ENCODE results near the gene NAA80.
A peak's percentile ranks its signal among the peaks of the same experiment; 100 is the strongest.
"Not testable (repeated sequence)": the region's sequence is repeated elsewhere in the genome, so short reads cannot be mapped to it uniquely, and the experiment has no call there.

The NAA80 gene

DNA sequence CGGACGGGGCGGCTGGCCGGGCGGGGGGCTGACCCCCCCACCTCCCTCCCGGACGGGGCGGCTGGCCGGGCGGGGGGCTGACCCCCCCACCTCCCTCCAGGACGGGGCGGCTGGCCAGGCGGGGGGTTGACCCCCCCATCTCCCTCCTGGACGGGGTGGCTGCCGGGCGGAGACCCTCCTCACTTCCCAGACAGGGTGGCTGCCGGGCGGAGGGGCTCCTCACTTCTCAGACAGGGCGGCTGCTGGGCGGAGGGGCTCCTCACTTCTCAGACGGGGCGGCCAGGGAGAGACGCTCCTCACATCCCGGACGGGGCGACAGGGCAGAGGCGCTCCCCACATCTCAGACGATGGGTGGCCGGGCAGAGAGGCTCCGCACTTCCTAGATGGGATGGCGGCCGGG lies 12.8 kb upstream of the NAA80 start:
- not testable (repeated sequence) for DNase-seq

DNA sequence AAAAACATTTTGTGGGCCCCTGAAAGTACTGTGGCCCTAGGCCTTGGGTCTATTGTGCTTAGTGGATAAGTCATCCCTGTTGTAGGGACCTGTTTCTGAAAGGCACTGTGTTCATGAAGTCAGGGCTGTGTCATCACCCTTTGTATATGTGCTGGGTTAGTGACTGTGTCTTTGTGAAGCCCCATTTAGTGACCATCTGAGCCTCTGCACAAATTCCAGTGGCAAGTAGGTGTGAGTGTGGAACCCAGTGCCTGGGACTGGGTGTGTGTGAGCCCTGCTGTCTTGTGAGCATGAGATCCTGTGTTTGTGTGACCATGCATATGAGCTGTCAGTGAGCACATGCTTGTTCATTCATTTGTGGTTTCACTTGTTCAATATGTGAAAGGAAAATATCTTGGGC lies 5.4 kb upstream of the NAA80 start:
- no peak for DNase-seq

DNA sequence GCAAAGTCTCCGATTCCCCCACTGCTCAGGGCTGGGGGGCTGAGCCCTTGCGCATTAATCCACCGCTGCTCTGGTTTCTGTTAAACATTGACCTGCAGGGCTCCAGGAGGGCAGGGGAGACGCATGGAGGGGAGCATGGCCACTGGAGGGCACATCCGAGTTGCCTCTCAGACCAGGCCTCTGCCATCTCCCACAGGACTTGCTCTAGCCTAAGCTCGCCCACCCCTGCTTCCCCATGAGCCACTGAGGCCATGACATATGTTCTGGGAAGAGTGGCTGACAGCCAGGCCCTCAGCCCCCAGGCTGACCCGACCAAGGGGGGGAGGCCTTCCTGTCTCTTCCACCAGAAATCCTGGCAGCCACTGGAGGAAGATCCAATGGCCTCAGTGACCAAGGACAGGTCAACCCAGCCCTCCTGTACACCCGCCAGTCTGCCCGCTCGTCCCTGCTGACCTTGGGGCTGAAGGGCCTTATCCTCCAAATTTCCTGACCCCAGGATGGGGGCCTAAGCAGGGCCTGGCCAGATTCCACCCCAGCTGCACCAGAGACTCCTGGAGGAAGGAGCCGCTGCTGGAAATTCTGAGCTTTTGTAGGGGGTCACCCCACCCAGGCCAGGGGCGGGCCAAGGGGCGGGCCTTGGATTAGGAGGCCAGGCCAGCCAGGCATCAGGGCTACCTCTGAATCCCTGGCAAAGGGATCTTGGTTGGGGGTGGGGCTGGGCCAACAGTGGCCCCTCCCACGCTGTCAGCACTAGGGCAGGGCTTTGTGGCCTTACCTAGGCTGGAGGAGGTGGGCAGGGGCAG lies 4.0 kb upstream of the NAA80 start, which contains the start of gene HYAL1:
Gene HYAL1 (minus strand): TSS at position 562 of the 803 bp plus-strand sequence. CDS start 618 bp downstream, outside the sequence.
- no peak for DNase-seq

DNA sequence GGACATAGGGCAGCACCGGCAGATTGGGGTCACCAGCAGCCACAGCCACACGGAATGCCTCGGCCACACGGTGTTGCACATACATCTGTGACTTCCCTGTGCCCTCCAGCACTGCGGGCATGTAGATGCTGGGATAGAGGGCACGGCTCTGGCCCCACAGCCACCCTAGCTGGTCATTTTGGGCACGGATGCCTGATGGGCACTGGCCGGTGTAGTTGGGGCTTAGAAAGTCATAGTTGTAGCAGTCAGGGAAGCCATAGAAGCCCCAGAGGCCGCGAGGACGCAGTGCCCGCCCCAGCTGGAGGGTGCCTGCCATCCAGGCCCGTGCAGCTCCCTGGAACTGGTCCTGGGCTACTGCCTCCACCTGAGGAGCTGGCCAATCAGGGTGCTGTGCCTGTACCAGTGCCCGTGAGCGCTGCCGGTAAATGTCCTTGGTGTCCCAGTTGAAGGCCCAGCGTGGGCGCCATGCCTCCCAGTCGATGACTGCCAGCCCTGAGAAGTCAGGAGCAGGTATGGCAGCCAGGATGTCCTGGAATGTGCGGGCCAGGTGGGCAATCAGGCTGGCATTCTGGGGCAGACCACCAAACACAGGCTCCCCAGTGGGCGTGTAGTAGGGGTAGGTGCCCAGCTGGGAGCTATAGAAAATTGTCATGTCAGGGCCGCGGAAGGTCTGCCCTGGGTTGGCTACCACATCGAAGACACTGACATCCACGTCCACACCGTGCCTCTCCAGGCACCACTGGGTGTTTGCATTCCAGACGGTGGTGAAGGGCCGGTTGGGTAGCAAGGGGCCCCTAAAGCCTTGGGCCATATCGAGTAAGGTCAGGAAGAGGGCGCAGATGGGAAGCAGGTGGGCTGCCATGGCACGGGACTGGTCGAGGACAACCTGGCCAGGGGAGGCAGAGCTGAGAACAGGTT lies 3.1 kb upstream of the NAA80 start:
- no peak for DNase-seq

DNA sequence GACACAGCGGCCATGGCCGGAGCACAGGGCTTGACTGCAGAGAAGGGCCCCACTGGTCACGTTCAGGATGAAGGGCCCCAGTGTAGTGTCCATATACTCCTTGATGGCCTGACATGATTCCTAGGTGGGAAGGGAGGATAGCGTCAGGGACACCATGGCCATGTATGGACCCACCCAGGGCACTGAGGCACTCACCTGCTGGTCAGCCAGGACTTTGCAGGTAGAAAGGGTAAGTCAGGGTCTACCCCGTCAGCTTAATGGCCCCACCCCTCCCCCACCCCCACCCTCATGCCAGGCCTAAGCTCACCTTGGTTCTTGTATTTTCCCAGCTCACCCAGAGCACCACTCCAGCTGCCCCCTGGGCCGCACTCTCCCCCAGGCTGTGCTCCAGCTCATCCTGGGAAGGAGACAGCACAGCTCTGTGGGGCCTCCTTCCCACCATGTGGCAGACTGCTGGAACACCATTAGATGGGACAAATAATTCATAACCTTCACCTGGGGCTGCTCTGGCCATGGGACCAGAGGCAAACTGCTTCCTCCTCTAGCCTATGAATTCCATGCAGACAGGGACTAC lies 1.6 kb upstream of the NAA80 start:
- DNase-seq: no peak

DNA sequence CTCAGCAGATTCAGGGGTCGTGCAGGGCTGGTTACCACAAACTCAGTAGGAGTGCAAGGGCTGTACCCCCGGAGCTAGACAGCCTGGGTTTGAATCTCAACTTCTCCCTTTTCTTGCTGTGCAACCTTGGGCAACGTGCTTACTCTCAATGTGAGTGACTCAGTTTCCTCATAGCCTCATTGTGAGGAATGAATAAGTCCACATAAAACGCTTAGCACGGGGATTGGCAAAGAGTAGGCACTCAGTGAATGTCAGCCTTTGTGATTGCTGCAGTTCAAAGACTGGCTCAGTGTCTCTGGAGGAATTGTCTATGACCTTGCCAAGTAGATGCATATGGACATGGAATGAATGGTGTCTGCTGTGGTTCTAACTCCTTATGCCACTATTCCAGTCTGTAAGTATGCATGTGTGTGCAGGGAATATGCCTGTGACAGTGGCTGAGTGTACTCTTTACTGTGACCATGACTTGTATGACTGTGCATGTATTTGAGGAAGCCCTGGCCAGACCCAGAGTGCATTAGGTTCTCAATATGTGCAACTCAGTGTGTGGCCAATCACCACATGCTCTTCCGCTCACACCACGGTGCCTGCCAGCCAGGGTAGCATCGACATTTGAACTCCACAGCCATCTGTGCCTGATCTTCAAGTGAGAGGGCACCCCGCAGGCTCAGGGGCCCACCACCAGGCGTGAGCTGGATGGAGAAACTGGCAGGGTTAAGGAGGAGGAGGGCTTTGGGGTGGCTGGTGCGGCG lies 900 bp upstream of the NAA80 start:
- DNase-seq: no peak

DNA sequence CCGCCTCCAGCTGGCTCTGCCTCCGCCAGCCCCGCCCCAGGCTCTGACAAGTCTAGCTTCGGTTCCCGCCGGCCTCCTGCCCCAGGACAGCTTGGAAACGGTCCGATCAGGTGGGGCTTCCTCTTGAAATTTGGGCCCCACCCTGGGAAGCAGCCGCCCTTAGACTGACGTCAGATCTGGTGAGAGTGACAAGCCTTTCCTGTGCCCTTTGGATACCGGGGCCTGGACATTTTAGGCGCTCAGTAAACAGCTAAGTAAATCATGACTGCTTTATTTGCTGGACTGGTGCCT lies 378 bp upstream of the NAA80 start:
- DNase-seq: no peak

DNA sequence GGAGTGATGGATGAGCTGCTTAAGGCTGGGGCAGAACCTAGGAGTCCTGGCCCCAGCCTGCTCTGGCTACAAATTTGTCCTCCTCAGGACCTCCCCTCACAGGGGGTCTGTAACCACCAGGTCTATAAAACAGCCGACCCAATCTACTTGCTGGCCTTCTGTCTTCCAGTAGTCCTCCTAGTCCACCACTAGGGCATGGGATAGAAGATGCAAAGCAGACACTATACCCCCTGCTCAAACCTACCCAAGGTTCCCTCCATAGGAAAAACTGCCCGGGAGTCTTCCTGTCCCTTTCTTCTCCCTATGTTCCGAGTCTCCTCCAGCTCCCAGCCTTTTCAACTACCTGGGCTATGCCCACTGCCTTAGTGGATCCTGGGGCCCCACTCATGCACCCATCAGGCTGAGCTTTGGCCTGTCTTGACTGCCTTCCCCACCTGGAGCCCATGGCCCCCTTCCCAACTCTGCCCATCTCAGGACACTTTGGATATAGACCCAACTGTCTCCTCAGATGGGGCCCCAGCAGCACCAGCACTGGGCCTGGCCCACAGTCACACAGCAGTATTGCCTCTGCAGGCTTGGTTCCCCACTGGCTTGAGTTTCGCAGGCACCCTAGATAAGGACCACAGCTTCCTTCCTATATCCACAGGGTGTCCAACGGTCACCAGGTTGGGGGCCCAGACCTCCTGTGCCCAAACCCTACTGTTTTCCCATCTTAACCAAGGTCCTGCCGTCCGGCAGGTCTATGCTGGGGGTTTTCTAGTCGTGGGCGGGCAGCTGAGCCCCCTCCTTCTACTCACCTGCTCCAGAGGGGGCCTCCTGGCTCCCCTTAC lies 1.1 kb downstream of the NAA80 start:
- DNase-seq: no peak

DNA sequence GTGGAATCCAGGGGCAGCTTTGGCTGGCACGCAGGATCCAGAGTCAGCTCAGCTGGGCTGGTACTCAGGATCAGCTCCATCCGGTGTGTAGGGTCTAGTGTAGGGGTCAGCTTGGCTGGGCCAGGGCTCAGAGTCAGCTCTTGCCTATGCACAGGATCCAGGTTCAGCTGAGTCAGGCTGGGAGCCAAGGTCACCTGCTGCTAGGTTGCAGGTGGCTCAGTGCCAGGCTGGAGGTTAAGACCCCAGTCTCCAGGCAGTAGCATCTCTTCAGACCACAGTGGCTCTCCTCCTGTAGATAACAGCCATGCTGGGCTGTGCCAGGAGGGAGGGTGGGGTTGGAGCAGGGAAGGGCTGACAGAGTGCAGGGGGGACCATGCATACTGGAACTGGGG lies 1.8 kb downstream of the NAA80 start:
- no peak for DNase-seq

DNA sequence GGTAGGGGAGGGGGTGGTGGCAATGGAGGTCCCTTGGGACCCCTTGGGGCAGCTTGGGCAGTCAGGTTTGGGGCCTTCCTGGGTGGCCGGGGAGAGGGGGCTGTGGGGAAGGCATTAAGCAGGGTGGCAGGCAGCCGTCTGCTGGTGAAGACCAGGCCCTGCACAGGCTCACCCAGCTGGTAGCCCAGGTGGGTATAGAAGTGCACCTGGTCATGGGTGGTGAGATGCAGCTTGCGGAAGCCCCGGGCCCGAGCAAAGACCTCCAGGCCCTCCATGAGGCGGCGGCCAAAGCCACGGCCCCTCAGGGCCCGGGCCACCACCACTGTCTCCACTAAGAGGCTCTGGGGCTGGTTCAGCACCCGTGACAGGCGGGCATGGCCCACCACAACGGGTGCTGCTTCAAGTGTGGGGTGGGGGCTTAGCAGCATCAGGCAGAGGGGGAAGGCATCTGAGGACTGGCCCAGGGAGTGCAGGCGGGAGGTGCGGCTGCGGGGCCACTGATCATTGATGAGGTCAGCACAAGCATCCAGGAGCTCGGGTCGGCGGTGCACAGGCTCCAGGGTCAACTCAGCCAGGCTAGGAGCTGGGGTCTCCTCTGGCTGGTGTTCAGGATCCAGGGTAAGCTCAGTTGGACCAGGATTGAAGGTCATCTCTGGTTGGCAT lies 2.4 kb downstream of the NAA80 start:
- DNase-seq: no peak

DNA sequence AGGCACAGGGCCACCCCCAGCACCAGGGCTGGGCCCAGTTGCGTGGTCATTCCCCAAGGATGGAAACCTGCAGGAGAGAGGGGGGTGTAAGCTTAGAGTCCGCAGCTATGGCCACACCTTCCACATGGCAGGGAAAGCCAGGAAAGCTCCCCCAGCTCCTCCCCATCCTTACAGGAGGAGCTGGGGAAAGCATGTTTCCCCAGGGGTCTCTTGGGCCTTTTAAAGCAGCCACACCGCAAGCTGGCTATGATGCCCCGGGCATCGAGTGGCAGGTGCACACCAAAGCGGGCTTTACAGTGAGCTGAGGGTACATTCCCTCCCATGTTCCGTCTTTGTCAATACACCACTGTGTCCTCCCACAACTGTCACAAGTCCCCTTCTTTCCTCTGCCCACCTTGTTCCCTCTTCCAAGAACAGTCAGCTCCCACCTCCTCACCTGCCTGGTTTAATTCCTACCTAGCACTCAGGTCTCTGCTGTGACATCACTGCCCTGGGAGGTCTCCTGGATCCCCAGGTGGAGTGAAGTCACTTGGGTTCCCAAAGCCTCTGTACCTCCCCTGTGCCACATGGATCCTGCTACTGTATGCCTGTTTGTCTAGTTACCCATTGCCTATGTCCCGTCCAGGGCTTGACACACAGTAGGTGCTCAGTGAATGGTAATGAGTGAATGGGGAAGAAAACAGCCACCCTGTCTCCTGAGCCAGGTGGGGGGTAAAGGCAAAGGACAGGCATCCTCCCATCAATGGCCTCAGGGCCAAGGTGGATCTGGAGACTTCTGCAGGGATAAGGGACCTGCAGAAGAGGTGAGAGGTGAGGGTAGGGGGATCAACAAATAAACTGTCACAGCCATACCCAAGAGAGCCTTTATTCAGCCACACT lies 3.4 kb downstream of the NAA80 start:
- no peak for DNase-seq

DNA sequence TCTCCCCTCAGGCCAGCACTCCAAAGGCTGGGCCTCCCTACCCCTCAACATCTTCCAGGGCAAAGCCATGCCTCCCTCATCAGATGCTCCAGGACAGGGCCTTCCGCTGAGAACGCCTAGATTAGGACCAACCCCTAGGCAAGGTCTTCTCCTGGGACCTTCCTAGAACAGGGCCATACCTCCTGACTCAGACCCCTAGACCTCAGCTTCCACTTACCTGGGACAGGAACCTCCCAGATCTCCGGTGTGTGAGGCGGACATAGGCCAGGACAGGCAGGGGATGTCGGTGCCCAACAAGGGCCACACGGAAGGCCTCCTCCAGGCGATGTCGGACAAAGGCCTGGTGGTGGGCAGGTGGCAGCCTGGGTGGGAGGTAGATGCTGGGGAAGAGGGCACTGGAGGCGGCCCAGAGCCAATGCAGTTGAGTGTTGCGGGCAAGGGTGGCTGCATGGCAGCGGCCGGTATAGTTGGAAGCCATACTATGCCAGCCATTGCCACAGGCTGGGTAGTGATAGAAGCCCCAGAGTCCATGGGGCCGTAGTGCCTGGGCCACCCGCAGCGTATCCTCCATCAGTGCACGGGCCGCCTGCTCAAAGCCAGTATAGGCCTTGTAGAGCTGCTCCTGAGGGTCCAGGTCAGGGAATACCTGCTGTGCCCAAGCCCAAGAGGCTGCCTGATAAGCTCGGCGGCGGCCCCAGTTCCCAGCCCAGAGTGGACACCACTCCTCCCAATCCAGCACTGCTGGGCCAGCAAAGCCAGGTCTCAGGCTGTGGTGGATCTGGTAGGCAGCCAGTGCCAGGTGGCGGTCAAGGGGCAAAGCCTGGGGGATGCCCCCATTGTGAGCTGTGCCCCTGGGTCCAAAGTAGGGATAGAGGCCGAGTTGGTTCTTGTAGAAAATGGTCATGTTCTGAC lies 4.5 kb downstream of the NAA80 start:
- DNase-seq: no peak

DNA sequence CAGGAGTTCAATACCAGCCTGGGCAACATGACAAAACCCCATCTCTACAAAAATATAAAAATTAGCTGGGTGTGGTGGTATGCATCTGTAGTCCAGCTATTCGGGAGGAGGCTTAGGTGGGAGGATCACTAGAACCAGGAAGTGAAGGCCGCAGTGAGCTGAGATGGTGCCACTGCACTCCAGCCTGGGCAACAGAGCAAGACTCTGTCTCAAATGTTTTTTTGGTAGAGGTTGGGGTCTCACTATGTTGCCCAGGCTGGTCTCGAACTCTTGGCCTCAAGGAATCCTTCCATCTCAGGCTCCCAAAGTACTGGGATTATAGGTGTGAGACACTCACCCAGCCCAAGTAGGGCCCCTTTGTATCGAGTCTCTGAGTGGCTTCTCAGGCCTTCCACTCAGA lies 5.1 kb downstream of the NAA80 start:
- DNase-seq: no peak

DNA sequence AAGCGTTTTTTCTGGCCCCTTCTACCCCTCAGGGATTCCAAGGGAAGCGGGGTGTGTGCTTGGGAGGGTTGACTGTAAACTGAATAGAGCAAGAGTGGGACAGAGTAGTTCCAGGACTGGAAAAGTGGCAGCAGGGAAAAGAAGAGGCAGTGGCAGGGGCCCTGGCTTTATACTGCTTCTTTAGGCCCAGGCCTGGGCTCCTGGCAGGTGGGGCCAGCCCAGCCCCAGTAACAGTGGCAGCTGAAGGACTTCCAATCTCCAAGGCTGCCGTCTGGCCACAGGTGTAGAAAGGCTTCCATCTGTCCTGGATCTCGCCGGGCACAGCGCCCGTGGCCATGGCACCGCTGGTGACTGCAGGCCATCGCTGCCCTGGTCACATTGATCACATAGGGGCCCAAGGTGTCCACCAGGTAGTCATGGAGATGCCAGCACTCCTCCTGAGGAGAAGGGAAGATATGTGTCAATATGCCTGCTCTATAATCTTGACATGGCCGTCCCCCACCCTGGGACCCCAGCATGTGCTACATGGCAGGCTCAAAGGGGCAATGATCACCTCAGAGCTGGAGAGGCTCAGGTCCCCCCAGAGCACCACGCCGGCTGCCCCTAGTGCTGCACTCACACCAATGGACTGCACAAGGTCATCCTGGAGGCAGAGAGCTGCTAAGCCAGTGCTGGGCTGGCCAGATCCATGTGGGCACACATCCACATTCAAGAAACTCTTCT lies 6.0 kb downstream of the NAA80 start:
- DNase-seq: no peak

DNA sequence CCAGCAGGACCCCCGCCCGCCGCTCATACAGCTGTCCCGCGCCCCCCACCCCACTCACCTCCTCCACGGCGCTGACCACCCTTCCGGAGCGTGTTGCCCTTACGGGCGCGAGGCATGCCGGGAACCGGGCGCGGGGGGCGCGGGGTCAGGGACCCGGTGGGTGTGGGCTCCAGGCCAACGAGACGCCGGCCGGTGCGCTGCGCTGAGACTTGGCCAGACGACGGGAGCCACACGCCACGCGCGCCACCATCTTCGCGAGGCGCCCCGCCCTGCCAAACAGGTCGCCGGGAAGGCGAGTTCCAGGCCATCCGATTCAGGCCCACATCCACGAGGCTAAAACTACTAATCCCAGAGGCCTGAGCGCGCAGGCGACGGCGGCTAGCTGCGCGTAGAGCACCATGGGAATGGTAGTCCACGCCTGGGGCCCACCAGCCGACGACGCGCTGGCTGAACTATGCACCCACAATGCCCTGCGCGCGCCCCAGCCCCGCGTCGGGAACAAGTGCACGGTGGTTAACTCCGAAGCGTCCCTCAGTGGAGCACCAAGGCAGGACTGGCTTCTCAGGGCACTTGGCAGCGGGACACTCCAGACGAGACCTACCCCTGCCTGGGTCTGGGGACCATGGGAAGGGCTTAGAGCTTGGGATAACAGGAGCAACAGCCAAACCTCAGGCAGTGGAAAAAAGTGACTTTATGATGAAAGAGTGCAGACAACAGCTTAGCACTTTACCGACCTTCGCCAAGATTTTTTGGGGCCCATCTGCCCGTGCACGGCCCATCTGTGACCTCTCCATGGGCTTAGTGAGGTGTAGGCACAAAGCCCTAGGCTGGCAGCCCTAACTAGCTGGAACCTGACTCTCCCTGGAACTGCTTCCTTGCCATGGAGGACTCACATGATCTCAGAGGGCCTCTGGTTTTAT lies 6.8 kb downstream of the NAA80 start, which contains the start of gene IFRD2:
Gene IFRD2 (minus strand): TSS at position 271 of the 920 bp plus-strand sequence. CDS start 155 bp downstream, at position 116.
- DNase-seq: peak; percentile 87

DNA sequence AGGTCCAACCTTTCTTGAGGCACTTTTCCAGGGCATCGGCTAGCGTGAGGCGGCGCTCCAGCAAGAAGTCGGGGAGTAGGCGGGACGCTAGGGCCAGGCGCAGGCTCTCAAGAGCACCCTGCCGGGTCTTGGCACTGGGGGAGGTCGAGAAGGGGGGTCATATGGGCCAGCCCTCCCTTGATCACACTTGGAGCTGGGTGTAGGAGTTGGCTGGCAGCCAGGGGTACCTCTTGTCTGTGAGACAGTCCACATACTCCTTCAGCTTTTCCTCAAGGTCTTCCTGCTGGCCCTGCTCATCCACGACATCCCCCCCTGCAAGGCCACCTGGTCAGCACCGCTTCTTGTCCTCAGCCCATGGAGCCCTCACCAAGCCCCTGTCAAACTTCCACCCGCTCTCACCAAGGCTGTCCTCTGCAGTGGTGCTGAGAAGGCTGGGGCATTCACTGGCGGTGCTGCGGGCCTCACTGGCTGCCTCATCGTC lies 9.0 kb downstream of the NAA80 start:
- no peak for DNase-seq

DNA sequence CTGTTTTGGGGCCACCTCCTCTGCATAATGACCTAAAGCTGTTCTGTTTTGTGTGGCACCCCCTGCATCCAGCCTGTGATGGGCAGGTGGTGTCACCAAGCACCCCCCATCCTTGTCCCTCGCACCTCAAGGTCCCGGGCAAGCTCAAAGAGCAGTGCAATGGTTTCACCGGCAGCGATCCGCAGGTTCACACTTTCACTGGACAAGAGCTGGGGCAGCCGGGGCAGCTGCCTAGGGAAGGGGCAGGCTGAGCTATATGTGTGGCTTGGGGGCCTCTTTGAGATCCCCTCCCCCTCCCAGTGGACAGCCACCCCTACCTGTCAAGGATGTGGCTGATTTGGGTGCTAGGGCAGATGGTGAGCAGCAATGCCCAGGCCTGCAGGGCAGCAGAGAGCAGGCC lies 10.1 kb downstream of the NAA80 start:
- DNase-seq: no peak
